Esophagus squamous epithelium (tissue), 5 donors: ENCODE results near the gene STING1. TPM values are rescaled to one million over a fixed set of nuclear protein-coding genes. Genes with fewer than 3 reads are reported as not detected.

Experiments used
- DNase-seq: peaks from one replicate; lab custom pipeline; 2025; lab: John Stamatoyannopoulos, UW
- H3K27ac ChIP-seq, 4 donors: fragments of 200-600 bp; sonication (generic); one replicate each; pipeline ENCODE4 v1.5.1; 2016 to 2019; ENCODE audit warnings: mild to moderate bottlenecking in 1 of 4
- H3K27me3 ChIP-seq, 4 donors: fragments of 200-600 bp; sonication (generic); 1 replicate in 3 of 4; 2 replicates in 1 of 4; pipeline versions ENCODE4 v1.5.1 to v1.6.0; 2017 to 2021; ENCODE audit warnings: antibody characterized with exemption in 1 of 4
- H3K36me3 ChIP-seq, 3 donors: fragments of 200-600 bp; sonication (generic); one replicate each; pipeline ENCODE4 v1.5.1; 2016 to 2019
- H3K4me1 ChIP-seq, 3 donors: fragments of 200-600 bp; sonication (generic); one replicate each; pipeline ENCODE4 v1.5.1; 2017 to 2019
- H3K4me3 ChIP-seq, 4 donors: fragments of 200-600 bp; sonication (generic); 1 replicate in 3 of 4; 2 replicates in 1 of 4; pipeline ENCODE4 v1.5.1; 2016 to 2019; ENCODE audit warnings: mild to moderate bottlenecking in 2 of 4, moderate library complexity in 1 of 4
- H3K9me3 ChIP-seq, 3 donors: fragments of 200-600 bp; sonication (generic); one replicate each; pipeline ENCODE4 v1.5.1; 2016 to 2019
- CTCF ChIP-seq, 6 experiments: fragments of 450-650 bp in 4 of 6; fragments of 200-600 bp in 2 of 6; sonication (generic) in 2 of 6; IDR thresholded peaks; one replicate each; pipeline ENCODE4 v1.5.1; 2016 to 2019; ENCODE audit warnings: antibody characterized with exemption in 6 of 6, mild to moderate bottlenecking in 4 of 6, moderate library complexity in 4 of 6
- POLR2A ChIP-seq, 4 donors: fragments of 450-650 bp; IDR thresholded peaks; one replicate each; pipeline ENCODE4 v1.6.1; 2017; ENCODE audit warnings: antibody characterized with exemption in 4 of 4, mild to moderate bottlenecking in 4 of 4, moderate library complexity in 3 of 4
- WGBS, 2 donors: methylation state at CpG; one replicate each; pipeline ENCODE4 v1.1.5; 2018; 5-methylcytosine and 5-hydroxymethylcytosine counted together
- intact Hi-C: fragments of 100-400 bp; cut with DNase I; formaldehyde crosslinking; loops from one replicate; pipeline ENCODE4 v1.15.0; 2022
- small RNA-seq, 4 donors: library from RNA; depleted of rRNA; stranded (forward); fragments of <200 nt; gene quantifications; one replicate each; pipeline ENCODE3, GENCODE V24; 2016
- total RNA-seq, 4 donors: library from RNA; depleted of rRNA; stranded (reverse); fragments of >200 nt; gene quantifications; one replicate each; pipeline ENCODE4 v1.1.0, GENCODE V29; 2016
- donor health status: DM: yes; HTN: yes; CAD: no.

STING1 gene
- total RNA-seq, 4 donors from 2014 or later = 33.0 to 49.6 (median 38.6) TPM

GRCh38 chr5:139435676-139436075, 46.9 kb downstream of the STING1 start:
- TF ChIP-seq POLR2A (IDR thresholded peaks at IDR 0.05) (no peak), CTCF (IDR thresholded peaks at IDR 0.05) (no peak)
- Histone ChIP-seq H3K27ac (no peak overlapping the region), H3K27me3 (no peaks in the 10 kb centered on the region), H3K4me3 (no peak overlapping the region), H3K36me3 (peaks cover 0 to 38% (median 4%) of the 10 kb centered on the region in 3 donors), H3K9me3 (no peaks in the 10 kb centered on the region), H3K4me1 (peaks cover 7 to 19% (median 11%) of the 10 kb centered on the region in 3 donors)
- 93 to 98% methylated on average over 3 of the region's 3 CpGs for WGBS, 2 donors
- DNase-seq = no peak
- intact Hi-C loops = no loop called here

DNA sequence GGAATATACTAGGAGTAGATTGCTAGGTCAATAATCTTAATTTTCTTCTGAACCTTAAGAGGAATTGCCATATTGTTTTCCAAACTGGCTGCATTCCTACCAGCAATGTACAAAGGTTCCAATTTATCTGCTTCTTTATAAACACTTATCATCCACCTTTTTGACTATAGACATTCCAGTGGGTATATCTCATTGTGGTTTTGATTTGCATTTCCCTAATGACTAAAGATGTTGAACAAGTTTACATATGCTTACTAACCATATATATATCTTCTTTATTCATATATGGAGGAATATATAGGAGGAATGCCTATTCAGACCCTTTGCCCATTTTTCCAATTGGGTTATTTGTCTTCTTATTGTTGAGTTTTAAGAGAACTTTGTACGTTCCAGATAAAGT, 50.9 kb downstream of the STING1 start:
- DNase-seq = no peak
- Histone ChIP-seq H3K4me1 (no peaks in the 10 kb centered on the region), H3K9me3 (no peaks in the 10 kb centered on the region), H3K27me3 (no peaks in the 10 kb centered on the region), H3K36me3 (peaks cover 0 to 60% (median 9%) of the 10 kb centered on the region in 3 donors), H3K4me3 (no peak overlapping the region), H3K27ac (no peak overlapping the region)
- WGBS, 2 donors = 87 to 100% methylated on average over 1 of the region's 1 CpG
- intact Hi-C loops = no loop called here
- TF ChIP-seq POLR2A (IDR thresholded peaks at IDR 0.05) (no peak), CTCF (IDR thresholded peaks at IDR 0.05) (no peak)

DNA sequence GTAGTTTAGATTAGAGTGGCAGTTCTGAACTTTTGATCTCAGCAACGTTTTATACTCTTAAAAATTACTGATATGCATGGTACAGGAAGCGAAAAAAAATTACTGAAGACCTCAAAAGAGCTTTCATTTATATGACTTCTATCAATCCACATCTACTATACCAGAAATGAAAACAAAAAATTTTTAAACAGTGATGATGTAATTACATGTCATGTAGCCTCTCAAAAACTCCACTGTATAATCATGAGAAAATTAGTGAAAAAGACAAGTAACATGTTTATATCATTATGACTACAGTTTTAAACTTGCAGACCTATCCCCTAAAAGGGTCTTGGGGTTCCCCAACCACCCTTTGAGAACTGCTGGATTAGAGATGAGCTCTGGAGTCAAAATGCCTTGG, 52.5 kb downstream of the STING1 start:
- peaks cover 0 to 75% (median 9%) of the 10 kb centered on the region in 3 donors for H3K36me3 ChIP-seq
- no peaks in the 10 kb centered on the region for H3K4me1 ChIP-seq
- H3K27me3 ChIP-seq = no peaks in the 10 kb centered on the region
- TF ChIP-seq CTCF (IDR thresholded peaks at IDR 0.05) (no peak), POLR2A (IDR thresholded peaks at IDR 0.05) (no peak)
- WGBS, 2 donors = 75 to 89% methylated on average over 2 of the region's 2 CpGs
- intact Hi-C loops = no loop called here
- no peak overlapping the region for H3K4me3 ChIP-seq
- H3K9me3 ChIP-seq = no peaks in the 10 kb centered on the region
- H3K27ac ChIP-seq = no peak overlapping the region
- DNase-seq = no peak

GRCh38 chr5:139426203-139426885, 56.2 kb downstream of the STING1 start:
- Histone ChIP-seq H3K27ac (no peak overlapping the region), H3K9me3 (no peaks in the 10 kb centered on the region), H3K27me3 (no peaks in the 10 kb centered on the region), H3K4me3 (no peak overlapping the region), H3K36me3 (peaks cover 0 to 68% (median 5%) of the 10 kb centered on the region in 3 donors), H3K4me1 (no peaks in the 10 kb centered on the region)
- TF ChIP-seq POLR2A (IDR thresholded peaks at IDR 0.05) (no peak), CTCF (IDR thresholded peaks at IDR 0.05) (no peak)
- DNase-seq = no peak
- 46 to 78% methylated on average over 5 to 6 of the region's 8 CpGs for WGBS, 2 donors
- intact Hi-C loops = no loop called here

Small RNAs within 50 kb of the gene (small RNA-seq; reads per million reads assigned to genes)
- 0 reads per million in 4 donors for gene RNU5B-4P

Other genes with a start within 250 kb of the STING1 start
- 100 to 1,000 TPM; 103 to 185 (median 147) TPM for gene MATR3, start 189.0 kb downstream of the STING1 start, total RNA-seq
- gene PAIP2, start 140.9 kb downstream of the STING1 start, total RNA-seq = 10 to 100 TPM; 33.7 to 69.0 (median 57.6) TPM
- gene SLC23A1, start 99.5 kb downstream of the STING1 start, total RNA-seq = 1 to 10 TPM in 1 of 4 donors, not detected in 3; 6.4 TPM
- 10 to 100 TPM in 1 of 4 donors, 1 to 10 TPM in 1, under 1 TPM in 2; 0.49 to 11.0 (median 2.0) TPM for gene MZB1, start 92.8 kb downstream of the STING1 start, total RNA-seq
- 1 to 10 TPM in 3 of 4 donors, under 1 TPM in 1; 0.95 to 1.8 (median 1.0) TPM for gene PROB1, start 87.7 kb downstream of the STING1 start, total RNA-seq
- gene SPATA24, start 78.7 kb downstream of the STING1 start, total RNA-seq = 1 to 10 TPM; 1.5 to 5.9 (median 5.5) TPM
- 1 to 10 TPM in 3 of 4 donors, under 1 TPM in 1; 0.53 to 6.9 (median 3.9) TPM for gene DNAJC18, start 43.2 kb downstream of the STING1 start, total RNA-seq
- gene ECSCR, start 20.0 kb downstream of the STING1 start, total RNA-seq = 10 to 100 TPM in 2 of 4 donors, 1 to 10 TPM in 2; 1.7 to 19.5 (median 6.9) TPM
- gene SMIM33, start 11.8 kb downstream of the STING1 start, total RNA-seq = not detected
- 10 to 100 TPM; 63.7 to 85.4 (median 81.1) TPM for gene UBE2D2, start 78.6 kb upstream of the STING1 start, total RNA-seq
- 10 to 100 TPM; 13.9 to 40.4 (median 22.9) TPM for gene CXXC5, start 165.6 kb upstream of the STING1 start, total RNA-seq